ENCODE data around the gene RNASEH1.

- TF ChIP-seq, protein P1, sequence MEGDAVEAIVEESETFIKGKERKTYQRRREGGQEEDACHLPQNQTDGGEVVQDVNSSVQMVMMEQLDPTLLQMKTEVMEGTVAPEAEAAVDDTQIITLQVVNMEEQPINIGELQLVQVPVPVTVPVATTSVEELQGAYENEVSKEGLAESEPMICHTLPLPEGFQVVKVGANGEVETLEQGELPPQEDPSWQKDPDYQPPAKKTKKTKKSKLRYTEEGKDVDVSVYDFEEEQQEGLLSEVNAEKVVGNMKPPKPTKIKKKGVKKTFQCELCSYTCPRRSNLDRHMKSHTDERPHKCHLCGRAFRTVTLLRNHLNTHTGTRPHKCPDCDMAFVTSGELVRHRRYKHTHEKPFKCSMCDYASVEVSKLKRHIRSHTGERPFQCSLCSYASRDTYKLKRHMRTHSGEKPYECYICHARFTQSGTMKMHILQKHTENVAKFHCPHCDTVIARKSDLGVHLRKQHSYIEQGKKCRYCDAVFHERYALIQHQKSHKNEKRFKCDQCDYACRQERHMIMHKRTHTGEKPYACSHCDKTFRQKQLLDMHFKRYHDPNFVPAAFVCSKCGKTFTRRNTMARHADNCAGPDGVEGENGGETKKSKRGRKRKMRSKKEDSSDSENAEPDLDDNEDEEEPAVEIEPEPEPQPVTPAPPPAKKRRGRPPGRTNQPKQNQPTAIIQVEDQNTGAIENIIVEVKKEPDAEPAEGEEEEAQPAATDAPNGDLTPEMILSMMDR (IDR thresholded peaks at IDR 0.05; ENCODE audit: low read depth, low read length, missing input control), result no peak
- TF ChIP-seq MAX (IDR thresholded peaks at IDR 0.05) (no peak), TAF1 (conservative IDR thresholded peaks at IDR 0.05) (no peak), YY1 (IDR thresholded peaks at IDR 0.05) (no peak), REST (IDR thresholded peaks at IDR 0.05) (no peak), EGR1 (IDR thresholded peaks at IDR 0.05; ENCODE audit: low read depth in 2 of 2) (no peak), JUND (IDR thresholded peaks at IDR 0.05) (no peak), FOXA1 (IDR thresholded peaks at IDR 0.05) (no peak), SP1 (IDR thresholded peaks at IDR 0.05) (no peak)
These were observed 52.4 kb downstream of the RNASEH1 start for GRCh38 chr2:3505771-3506170.
